ENCODE results near the gene KCNIP2. TPM values are rescaled to one million over a fixed set of nuclear protein-coding genes. Genes with fewer than 3 reads are reported as not detected.

Gene KCNIP2
- total and polyA plus RNA-seq, 2 of the 13 experiments (the other 11 are each of a cell fraction or from before 2014, with no cell fraction given): 0.42 to 0.70 TPM

DNA sequence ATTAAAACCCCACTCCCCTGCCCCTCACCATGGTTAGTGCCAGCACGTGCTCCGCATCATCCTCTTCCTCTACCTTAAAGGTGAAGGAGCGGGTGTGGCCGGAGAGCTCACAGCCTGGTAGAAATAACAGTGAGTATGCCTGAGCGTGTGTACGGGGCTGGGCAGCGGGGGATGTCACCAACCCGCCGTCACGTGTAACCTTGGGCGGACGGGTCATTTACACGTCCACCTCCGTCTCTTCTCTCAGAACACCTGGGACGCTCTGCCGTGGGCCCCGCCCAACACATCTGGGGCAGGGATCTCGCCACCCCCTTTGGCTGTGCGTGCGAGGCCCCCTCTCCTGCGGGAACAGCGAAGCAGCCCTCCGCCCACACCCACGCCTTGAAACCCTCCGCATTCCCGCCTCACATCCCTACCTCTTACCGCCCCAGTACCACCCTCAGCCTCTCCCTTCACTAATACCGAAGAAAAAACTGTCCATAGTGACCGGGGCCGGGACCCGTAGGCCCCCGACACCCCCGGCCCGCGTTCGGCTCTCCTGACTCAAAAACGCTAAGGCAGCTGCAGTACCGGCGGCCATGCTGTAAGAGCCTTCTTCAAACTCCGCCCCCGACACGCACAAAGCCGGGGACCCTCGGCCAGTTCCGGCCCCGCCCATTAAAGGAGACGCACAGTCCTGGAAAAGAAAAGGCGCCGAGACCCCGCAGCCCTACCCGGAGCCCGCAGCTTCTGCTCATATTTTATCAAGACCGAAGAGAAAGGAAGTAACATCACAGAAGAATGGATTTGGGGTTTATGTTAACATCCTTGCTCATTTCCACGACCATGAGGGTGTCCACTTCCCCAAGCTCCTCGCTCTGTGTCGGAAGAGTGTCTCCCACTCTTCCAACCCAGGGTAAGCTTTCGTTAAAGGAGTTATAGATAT is 60.5 kb downstream of the KCNIP2 start, which contains the start of gene NPM3 (continued):
- TF ChIP-seq, protein P1, sequence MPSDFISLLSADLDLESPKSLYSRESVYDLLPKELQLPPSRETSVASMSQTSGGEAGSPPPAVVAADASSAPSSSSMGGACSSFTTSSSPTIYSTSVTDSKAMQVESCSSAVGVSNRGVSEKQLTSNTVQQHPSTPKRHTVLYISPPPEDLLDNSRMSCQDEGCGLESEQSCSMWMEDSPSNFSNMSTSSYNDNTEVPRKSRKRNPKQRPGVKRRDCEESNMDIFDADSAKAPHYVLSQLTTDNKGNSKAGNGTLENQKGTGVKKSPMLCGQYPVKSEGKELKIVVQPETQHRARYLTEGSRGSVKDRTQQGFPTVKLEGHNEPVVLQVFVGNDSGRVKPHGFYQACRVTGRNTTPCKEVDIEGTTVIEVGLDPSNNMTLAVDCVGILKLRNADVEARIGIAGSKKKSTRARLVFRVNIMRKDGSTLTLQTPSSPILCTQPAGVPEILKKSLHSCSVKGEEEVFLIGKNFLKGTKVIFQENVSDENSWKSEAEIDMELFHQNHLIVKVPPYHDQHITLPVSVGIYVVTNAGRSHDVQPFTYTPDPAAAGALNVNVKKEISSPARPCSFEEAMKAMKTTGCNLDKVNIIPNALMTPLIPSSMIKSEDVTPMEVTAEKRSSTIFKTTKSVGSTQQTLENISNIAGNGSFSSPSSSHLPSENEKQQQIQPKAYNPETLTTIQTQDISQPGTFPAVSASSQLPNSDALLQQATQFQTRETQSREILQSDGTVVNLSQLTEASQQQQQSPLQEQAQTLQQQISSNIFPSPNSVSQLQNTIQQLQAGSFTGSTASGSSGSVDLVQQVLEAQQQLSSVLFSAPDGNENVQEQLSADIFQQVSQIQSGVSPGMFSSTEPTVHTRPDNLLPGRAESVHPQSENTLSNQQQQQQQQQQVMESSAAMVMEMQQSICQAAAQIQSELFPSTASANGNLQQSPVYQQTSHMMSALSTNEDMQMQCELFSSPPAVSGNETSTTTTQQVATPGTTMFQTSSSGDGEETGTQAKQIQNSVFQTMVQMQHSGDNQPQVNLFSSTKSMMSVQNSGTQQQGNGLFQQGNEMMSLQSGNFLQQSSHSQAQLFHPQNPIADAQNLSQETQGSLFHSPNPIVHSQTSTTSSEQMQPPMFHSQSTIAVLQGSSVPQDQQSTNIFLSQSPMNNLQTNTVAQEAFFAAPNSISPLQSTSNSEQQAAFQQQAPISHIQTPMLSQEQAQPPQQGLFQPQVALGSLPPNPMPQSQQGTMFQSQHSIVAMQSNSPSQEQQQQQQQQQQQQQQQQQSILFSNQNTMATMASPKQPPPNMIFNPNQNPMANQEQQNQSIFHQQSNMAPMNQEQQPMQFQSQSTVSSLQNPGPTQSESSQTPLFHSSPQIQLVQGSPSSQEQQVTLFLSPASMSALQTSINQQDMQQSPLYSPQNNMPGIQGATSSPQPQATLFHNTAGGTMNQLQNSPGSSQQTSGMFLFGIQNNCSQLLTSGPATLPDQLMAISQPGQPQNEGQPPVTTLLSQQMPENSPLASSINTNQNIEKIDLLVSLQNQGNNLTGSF (CRISPR knock-in tag; IDR thresholded peaks at IDR 0.05): no peak
- TF ChIP-seq MEIS1 (CRISPR knock-in tag; IDR thresholded peaks at IDR 0.05; ENCODE audit: borderline replicate concordance) (peak; percentile 46; the same call in 1 of the 2 replicates), ZFX (CRISPR knock-in tag; IDR thresholded peaks at IDR 0.05; ENCODE audit: low read depth) (peak; percentile 41; the same call in 1 of the 2 replicates), TCF7 (IDR thresholded peaks at IDR 0.05; ENCODE audit: low read depth) (no peak), MAZ (IDR thresholded peaks at IDR 0.05; ENCODE audit: borderline replicate concordance, low read depth, low read length) (no peak), MAZ (CRISPR knock-in tag; IDR thresholded peaks at IDR 0.05; ENCODE audit: low read depth) (peak; percentile 55; the same call in 1 of the 2 replicates), RXRA (CRISPR knock-in tag; IDR thresholded peaks at IDR 0.05) (peak; percentile 25; the same call in 1 of the 2 replicates), AGO2 (optimal IDR thresholded peaks at IDR 0.05; ENCODE audit: low read depth, low read length) (peak; percentile 85), ZNF737 (CRISPR knock-in tag; IDR thresholded peaks at IDR 0.05; ENCODE audit: borderline replicate concordance) (0 out of 2 replicates have a peak, but pooled peaks have one; percentile 39), NCOA1 (CRISPR knock-in tag; IDR thresholded peaks at IDR 0.05) (0 out of 2 replicates have a peak, but pooled peaks have one; percentile 58), MED13 (CRISPR knock-in tag; IDR thresholded peaks at IDR 0.05) (no peak), ZNF556 (CRISPR knock-in tag; IDR thresholded peaks at IDR 0.05; ENCODE audit: borderline replicate concordance) (no peak; the same call in 1 of the 2 replicates)
- TF ChIP-seq, protein P2, sequence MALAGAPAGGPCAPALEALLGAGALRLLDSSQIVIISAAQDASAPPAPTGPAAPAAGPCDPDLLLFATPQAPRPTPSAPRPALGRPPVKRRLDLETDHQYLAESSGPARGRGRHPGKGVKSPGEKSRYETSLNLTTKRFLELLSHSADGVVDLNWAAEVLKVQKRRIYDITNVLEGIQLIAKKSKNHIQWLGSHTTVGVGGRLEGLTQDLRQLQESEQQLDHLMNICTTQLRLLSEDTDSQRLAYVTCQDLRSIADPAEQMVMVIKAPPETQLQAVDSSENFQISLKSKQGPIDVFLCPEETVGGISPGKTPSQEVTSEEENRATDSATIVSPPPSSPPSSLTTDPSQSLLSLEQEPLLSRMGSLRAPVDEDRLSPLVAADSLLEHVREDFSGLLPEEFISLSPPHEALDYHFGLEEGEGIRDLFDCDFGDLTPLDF (CRISPR knock-in tag; IDR thresholded peaks at IDR 0.05): peak; percentile 67
- TF ChIP-seq, protein P3, sequence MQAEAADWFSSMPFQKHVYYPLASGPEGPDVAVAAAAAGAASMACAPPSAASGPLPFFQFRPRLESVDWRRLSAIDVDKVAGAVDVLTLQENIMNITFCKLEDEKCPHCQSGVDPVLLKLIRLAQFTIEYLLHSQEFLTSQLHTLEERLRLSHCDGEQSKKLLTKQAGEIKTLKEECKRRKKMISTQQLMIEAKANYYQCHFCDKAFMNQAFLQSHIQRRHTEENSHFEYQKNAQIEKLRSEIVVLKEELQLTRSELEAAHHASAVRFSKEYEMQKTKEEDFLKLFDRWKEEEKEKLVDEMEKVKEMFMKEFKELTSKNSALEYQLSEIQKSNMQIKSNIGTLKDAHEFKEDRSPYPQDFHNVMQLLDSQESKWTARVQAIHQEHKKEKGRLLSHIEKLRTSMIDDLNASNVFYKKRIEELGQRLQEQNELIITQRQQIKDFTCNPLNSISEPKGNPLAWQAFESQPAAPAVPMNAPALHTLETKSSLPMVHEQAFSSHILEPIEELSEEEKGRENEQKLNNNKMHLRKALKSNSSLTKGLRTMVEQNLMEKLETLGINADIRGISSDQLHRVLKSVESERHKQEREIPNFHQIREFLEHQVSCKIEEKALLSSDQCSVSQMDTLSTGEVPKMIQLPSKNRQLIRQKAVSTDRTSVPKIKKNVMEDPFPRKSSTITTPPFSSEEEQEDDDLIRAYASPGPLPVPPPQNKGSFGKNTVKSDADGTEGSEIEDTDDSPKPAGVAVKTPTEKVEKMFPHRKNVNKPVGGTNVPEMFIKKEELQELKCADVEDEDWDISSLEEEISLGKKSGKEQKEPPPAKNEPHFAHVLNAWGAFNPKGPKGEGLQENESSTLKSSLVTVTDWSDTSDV (CRISPR knock-in tag; IDR thresholded peaks at IDR 0.05): 0 out of 2 replicates have a peak, but pooled peaks have one; percentile 45
